Endothelial cell of hepatic sinusoid (primary cell): ENCODE measurements around the gene GRB10.

Experiments used
- in situ Hi-C: cut with HindIII; loops from 2 replicates; pipeline ENCODE4 v1.10.0; 2017; ENCODE audit warnings: low sequenced_read_pairs

GRB10 gene

DNA sequence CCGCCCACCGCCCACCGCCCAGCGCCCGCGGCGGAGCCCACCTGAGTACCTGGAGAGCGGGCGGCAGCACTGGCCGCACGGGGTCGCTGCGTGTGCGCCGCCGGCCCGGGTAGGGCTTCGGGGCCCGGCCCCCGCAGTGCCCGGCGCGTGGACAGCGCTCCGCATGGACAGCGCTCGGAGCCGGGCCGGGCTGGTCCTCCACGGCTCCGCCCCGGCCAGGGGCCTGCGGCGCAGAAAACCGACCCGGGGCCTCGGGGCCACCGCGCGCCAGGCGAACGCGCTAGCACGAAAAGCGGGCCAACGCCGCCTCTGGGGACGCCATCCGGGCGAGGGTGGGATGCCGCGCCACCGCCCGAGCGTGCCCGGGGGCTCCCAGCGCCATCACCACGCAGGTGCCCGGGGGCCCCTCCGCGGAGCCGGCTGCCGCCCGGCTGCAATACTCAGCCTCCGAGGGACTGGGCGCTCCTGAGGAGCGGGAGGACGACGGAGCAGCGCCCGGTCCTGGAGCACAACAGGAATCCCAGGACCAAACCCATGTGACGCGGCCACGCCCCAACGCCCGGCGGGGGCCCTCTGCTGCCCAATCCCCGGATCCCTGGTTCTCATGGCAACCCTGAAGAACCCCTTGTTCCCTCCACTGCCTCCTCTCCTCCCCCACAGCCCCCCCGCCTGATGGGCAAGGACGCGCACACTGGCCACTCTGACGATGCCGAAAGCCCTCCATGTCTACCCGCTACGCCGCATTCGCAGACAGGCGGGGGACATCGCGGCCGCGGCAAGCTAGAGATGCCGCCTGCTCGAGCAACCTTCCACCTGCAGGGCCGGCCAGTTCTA lies at the start of gene GRB10:
GRB10 (minus strand) TSS at position 522 of the 834 bp plus-strand sequence. CDS start 50,574 bp downstream, outside the sequence.
- in situ Hi-C loops, result no loop called here

GRCh38 chr7:50828801-50829200 lies 46.1 kb upstream of the GRB10 start:
- in situ Hi-C loops, result no loop called here

GRCh38 chr7:50828116-50828515 lies 45.4 kb upstream of the GRB10 start:
- in situ Hi-C loops, result no loop called here

GRCh38 chr7:50827281-50827680 lies 44.6 kb upstream of the GRB10 start:
- in situ Hi-C loops, result no loop called here

- in situ Hi-C loops, result no loop called here
Observed at GRCh38 chr7:50826371-50827172, 43.9 kb upstream of the GRB10 start.

GRCh38 chr7:50825465-50825864 lies 42.8 kb upstream of the GRB10 start:
- in situ Hi-C loops, result no loop called here

GRCh38 chr7:50824882-50825281 lies 42.2 kb upstream of the GRB10 start:
- in situ Hi-C loops, result loop anchor here (5.0 kb wide), 1 partner anchor 38 kb away; no protein-coding TSS in a partner anchor

DNA sequence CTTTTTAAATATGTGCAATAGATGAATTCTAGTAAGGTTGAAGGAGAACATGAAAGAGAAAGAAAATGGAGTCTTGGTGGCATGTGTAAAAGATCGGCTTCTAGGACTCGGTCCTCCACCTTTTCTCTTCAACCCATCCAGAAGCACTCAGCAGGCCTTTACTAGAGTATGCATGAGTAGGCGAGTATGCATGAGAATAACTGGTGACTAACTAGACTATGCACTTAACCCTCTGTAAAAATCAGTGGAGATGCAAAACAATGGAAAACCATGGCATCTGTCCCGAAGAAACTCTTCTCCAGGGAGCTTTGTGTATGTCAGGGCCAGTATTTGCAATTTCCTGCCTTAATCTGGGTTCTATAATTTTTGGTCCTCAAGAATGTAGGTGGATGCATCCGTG lies 40.0 kb upstream of the GRB10 start:
- in situ Hi-C loops, result loop anchor here (5.0 kb wide), 1 partner anchor 35 kb away; no protein-coding TSS in a partner anchor

- in situ Hi-C loops, result loop anchor here (5.0 kb wide), 1 partner anchor 35 kb away; no protein-coding TSS in a partner anchor
Observed at GRCh38 chr7:50822110-50822509, 39.4 kb upstream of the GRB10 start.

- in situ Hi-C loops, result loop anchor here (5.0 kb wide), 1 partner anchor 34 kb away; no protein-coding TSS in a partner anchor
Observed at GRCh38 chr7:50821457-50822008, 38.8 kb upstream of the GRB10 start.

DNA sequence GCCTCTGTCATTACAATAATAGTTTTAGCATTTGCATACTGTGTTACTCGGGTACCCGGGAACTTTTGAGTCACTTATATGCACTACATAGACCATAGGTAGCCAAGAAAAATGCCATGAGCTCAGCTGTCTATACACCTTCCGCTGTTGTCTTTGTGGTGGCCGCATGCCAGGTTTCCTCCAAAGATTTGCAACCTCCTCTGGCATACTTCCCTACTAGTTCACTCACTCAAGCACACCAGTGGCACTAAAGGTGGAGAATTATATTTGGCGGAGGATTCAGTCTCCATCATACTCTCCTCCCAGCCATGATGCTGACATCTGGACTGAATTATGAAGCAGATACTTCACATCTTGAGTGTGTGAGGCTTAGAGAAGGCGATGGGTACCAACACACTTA lies 35.6 kb upstream of the GRB10 start:
- in situ Hi-C loops, result no loop called here

GRCh38 chr7:50817561-50817960 lies 34.9 kb upstream of the GRB10 start:
- in situ Hi-C loops, result no loop called here

- in situ Hi-C loops, result no loop called here
Observed at GRCh38 chr7:50815138-50815537, 32.4 kb upstream of the GRB10 start.

- in situ Hi-C loops, result loop anchor here (5.0 kb wide), 1 partner anchor 97 kb away; no protein-coding TSS in a partner anchor
Observed at GRCh38 chr7:50814166-50814565, 31.5 kb upstream of the GRB10 start.

DNA sequence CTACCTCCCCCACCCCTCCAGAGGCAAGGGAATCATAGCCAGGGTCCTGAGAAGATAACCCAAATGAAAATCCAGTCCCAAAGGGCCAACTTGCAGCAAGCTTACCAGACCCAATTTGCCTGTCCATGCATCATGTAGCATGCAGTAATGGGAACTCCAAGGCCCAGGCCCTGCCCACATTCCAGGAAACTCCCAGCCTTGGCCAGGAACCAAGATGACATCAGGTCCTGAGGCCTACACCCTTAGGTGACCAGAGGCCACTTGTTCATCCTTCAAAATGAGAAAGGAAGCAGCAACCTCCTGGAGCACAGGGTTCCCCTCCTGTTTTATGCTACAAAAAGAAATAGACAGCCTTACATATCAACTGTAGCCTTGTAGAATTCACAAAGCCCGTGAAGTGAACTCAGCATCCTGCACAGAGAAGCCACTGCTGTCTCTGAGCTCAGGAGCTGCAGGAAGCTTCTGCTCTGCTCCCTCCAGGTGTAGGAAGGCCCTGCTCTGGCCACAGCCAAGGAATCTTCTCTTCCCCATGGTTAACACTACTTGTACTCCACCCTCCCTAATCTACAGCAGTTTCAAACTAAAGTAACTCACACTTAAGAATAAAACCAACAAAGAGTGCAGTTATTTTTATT lies 30.3 kb upstream of the GRB10 start:
- in situ Hi-C loops, result loop anchor here (5.0 kb wide), 1 partner anchor 96 kb away; no protein-coding TSS in a partner anchor

- in situ Hi-C loops, result loop anchor here (5.0 kb wide), 1 partner anchor 95 kb away; no protein-coding TSS in a partner anchor
Observed at GRCh38 chr7:50812094-50812493, 29.4 kb upstream of the GRB10 start.

- in situ Hi-C loops, result no loop called here
Observed at GRCh38 chr7:50808282-50808888, 25.7 kb upstream of the GRB10 start.

DNA sequence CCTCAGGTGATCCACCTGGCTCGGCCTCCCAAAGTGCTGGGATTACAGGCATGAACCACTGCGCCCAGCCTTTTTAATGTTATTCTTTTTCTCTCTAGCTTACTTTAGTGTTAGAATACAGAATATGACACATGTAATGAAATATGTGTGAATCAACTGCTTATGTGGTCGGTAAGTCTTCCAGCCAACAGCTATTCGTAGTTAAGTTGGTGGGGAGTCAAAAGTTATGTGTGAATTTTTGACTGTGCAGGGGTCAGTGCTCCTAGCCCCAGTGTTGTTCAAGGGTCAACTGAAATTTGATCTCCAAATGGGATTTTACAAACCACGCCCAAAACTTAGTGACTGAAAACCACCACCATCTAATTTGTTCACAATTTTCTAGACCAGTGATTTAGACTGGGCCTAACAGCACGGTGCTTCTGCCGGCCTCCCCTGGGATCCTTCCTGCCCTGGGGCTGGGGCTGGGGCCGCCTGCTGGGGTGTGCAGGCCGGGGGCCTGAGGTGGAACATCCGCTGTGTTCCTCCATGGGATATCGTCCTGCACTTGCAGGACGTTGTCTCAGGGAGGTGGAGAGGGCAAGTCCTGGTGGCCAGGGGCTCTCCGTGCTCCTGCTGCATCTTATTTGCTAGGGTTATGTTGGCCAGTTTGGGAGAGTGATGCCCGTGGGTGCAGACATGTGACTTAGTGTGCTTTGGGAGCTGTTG lies 24.5 kb upstream of the GRB10 start:
- in situ Hi-C loops, result no loop called here

- in situ Hi-C loops, result no loop called here
Observed at GRCh38 chr7:50806143-50806542, 23.4 kb upstream of the GRB10 start.
